Loucy (cell line): ENCODE results near the gene UBTD1.

ENCODE experiments used
- H2AFZ ChIP-seq: fragments of 200-600 bp; sonication (generic); 2 replicates; pipeline ENCODE4 v1.6.0; 2016; ENCODE audit warnings: antibody characterized with exemption, mild to moderate bottlenecking, low read length, moderate library complexity
- H3F3A ChIP-seq: fragments of 200-600 bp; 2 replicates; pipeline ENCODE4 v1.6.0; 2016; ENCODE audit warnings: antibody characterized with exemption, low read depth, mild to moderate bottlenecking
- H3K27me3 ChIP-seq: fragments of 200-600 bp; sonication (generic); 2 replicates; pipeline ENCODE4 v1.6.1; 2014; ENCODE audit warnings: low read length, mild to moderate bottlenecking; ENCODE audit not compliant: insufficient read depth, poor library complexity, severe bottlenecking
- H3K36me3 ChIP-seq: fragments of 200-600 bp; sonication (generic); 2 replicates; pipeline ENCODE4 v1.6.1; 2016; ENCODE audit warnings: low read length; ENCODE audit not compliant: insufficient read depth
- H3K4me1 ChIP-seq: fragments of 200-600 bp; sonication (generic); 2 replicates; pipeline ENCODE4 v1.5.1; 2014; ENCODE audit warnings: low read length, mild to moderate bottlenecking; ENCODE audit not compliant: insufficient read depth, poor library complexity, severe bottlenecking
- H3K4me2 ChIP-seq: fragments of 200-600 bp; sonication (generic); 2 replicates; pipeline ENCODE4 v1.6.0; 2014; ENCODE audit warnings: antibody characterized with exemption, low read length, low read depth, mild to moderate bottlenecking; ENCODE audit not compliant: poor library complexity, severe bottlenecking
- H3K4me3 ChIP-seq: fragments of 200-600 bp; sonication (generic); 2 replicates; pipeline ENCODE4 v1.5.1; 2014; ENCODE audit warnings: low read length, mild to moderate bottlenecking, mixed read lengths; ENCODE audit not compliant: poor library complexity, severe bottlenecking
- H3K79me2 ChIP-seq: fragments of 200-600 bp; sonication (generic); 2 replicates; pipeline ENCODE4 v1.6.1; 2014; ENCODE audit warnings: low read length; ENCODE audit not compliant: insufficient read depth
- H3K9ac ChIP-seq: fragments of 200-600 bp; sonication (generic); 2 replicates; pipeline ENCODE4 v1.6.0; 2014; ENCODE audit warnings: mild to moderate bottlenecking, low read depth, low read length, moderate library complexity; ENCODE audit not compliant: poor library complexity, severe bottlenecking
- H3K9me2 ChIP-seq: fragments of 200-600 bp; sonication (generic); replicated peaks from 2 replicates; pipeline ENCODE4 v1.6.1; 2016; ENCODE audit warnings: low read depth, low read length, mixed read lengths
- H3K9me3 ChIP-seq: fragments of 200-600 bp; sonication (generic); 2 replicates; pipeline ENCODE4 v1.6.1; 2014; ENCODE audit warnings: mild to moderate bottlenecking, antibody characterized with exemption, low read length, low read depth; ENCODE audit not compliant: insufficient read depth
- H4K20me1 ChIP-seq: fragments of 200-600 bp; sonication (generic); 2 replicates; pipeline ENCODE4 v1.6.0; 2014; ENCODE audit warnings: antibody characterized with exemption, low read length, mild to moderate bottlenecking; ENCODE audit not compliant: insufficient read depth, poor library complexity, severe bottlenecking
- EZH2phosphoT487 ChIP-seq: fragments of 200-600 bp; IDR thresholded peaks from 2 replicates; pipeline ENCODE4 v1.6.1; 2018; ENCODE audit warnings: antibody characterized with exemption, mild to moderate bottlenecking, moderate library complexity, borderline replicate concordance
- TF ChIP-seq, protein P1 (sequence below): fragments of 200-600 bp; sonication (generic); conservative IDR thresholded peaks from 2 replicates; pipeline ENCODE4 v1.5.1; 2014; ENCODE audit warnings: mild to moderate bottlenecking, antibody characterized with exemption, low read length

Gene UBTD1

GRCh38 chr10:97506199-97506991 is 7.7 kb downstream of the UBTD1 start:
- H3K4me2 ChIP-seq, result no peak overlapping the region
- TF ChIP-seq, protein P1, sequence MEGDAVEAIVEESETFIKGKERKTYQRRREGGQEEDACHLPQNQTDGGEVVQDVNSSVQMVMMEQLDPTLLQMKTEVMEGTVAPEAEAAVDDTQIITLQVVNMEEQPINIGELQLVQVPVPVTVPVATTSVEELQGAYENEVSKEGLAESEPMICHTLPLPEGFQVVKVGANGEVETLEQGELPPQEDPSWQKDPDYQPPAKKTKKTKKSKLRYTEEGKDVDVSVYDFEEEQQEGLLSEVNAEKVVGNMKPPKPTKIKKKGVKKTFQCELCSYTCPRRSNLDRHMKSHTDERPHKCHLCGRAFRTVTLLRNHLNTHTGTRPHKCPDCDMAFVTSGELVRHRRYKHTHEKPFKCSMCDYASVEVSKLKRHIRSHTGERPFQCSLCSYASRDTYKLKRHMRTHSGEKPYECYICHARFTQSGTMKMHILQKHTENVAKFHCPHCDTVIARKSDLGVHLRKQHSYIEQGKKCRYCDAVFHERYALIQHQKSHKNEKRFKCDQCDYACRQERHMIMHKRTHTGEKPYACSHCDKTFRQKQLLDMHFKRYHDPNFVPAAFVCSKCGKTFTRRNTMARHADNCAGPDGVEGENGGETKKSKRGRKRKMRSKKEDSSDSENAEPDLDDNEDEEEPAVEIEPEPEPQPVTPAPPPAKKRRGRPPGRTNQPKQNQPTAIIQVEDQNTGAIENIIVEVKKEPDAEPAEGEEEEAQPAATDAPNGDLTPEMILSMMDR, result no peak
- TF ChIP-seq EZH2phosphoT487, result no peak
- no peaks in the 10 kb centered on the region for H3K9me3 ChIP-seq
- H3F3A ChIP-seq, result no peaks in the 10 kb centered on the region
- H3K36me3 ChIP-seq, result no peaks in the 10 kb centered on the region
- H3K4me1 ChIP-seq, result no peaks in the 10 kb centered on the region
- no peaks in the 10 kb centered on the region for H3K9me2 ChIP-seq
- no peak overlapping the region for H3K9ac ChIP-seq
- H3K27me3 ChIP-seq, result no peaks in the 10 kb centered on the region
- H3K79me2 ChIP-seq, result no peaks in the 10 kb centered on the region
- no peak overlapping the region for H3K4me3 ChIP-seq
- no peak overlapping the region for H2AFZ ChIP-seq
- H4K20me1 ChIP-seq, result no peaks in the 10 kb centered on the region

- H3K4me3 ChIP-seq, result no peak overlapping the region
- H3K9ac ChIP-seq, result no peak overlapping the region
- no peaks in the 10 kb centered on the region for H3K9me3 ChIP-seq
- no peak overlapping the region for H3K4me2 ChIP-seq
- no peaks in the 10 kb centered on the region for H3K4me1 ChIP-seq
- H3K27me3 ChIP-seq, result no peaks in the 10 kb centered on the region
- H3K36me3 ChIP-seq, result no peaks in the 10 kb centered on the region
- no peak overlapping the region for H2AFZ ChIP-seq
- TF ChIP-seq EZH2phosphoT487, result no peak
- TF ChIP-seq, protein P1, result no peak
- no peaks in the 10 kb centered on the region for H3K9me2 ChIP-seq
- no peaks in the 10 kb centered on the region for H3K79me2 ChIP-seq
- H4K20me1 ChIP-seq, result no peaks in the 10 kb centered on the region
- no peaks in the 10 kb centered on the region for H3F3A ChIP-seq
Observed at GRCh38 chr10:97508342-97508741, 9.6 kb downstream of the UBTD1 start.

DNA sequence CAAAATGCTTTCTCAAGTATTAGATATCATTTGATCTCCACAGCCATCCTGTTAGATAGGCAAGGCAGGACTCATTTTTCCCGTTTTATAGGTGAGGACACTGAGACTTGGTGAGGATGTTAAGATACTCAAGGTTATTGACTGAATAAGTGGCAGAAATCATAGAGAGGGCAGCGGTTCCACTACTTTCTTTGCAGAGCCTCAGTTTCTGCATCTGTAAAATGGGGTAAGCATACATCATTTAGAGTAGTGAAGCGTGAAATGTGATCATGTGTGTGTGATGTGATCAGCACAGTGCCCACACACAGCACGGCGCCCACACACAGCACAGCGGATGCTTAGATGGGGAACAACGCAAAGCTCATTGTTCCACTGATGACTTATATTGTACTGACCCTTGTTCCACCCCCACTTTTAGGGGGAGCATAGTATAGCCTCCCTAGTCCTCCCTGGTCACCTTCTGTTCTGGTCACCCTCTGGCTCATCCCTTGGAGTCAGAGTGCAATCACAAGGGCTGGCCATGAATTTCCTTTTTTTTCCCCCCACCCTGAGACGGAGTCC is 10.5 kb downstream of the UBTD1 start:
- H3K27me3 ChIP-seq, result no peaks in the 10 kb centered on the region
- no peaks in the 10 kb centered on the region for H3K4me1 ChIP-seq
- no peaks in the 10 kb centered on the region for H3K79me2 ChIP-seq
- H3K4me3 ChIP-seq, result no peak overlapping the region
- no peaks in the 10 kb centered on the region for H3K36me3 ChIP-seq
- H3K9me3 ChIP-seq, result no peaks in the 10 kb centered on the region
- no peak overlapping the region for H3K4me2 ChIP-seq
- H3K9ac ChIP-seq, result no peak overlapping the region
- no peak overlapping the region for H2AFZ ChIP-seq
- no peaks in the 10 kb centered on the region for H3F3A ChIP-seq
- no peaks in the 10 kb centered on the region for H3K9me2 ChIP-seq
- TF ChIP-seq, protein P1, result no peak
- TF ChIP-seq EZH2phosphoT487, result no peak
- no peaks in the 10 kb centered on the region for H4K20me1 ChIP-seq
